Measurements from ENCODE around the gene ISLR2. TPM values are rescaled to one million over a fixed set of nuclear protein-coding genes. Genes with fewer than 3 reads are reported as not detected.
A peak's percentile ranks its signal among the peaks of the same experiment; 100 is the strongest.

Gene ISLR2
- total RNA-seq, 2 donors from 2014 or later: not detected

DNA sequence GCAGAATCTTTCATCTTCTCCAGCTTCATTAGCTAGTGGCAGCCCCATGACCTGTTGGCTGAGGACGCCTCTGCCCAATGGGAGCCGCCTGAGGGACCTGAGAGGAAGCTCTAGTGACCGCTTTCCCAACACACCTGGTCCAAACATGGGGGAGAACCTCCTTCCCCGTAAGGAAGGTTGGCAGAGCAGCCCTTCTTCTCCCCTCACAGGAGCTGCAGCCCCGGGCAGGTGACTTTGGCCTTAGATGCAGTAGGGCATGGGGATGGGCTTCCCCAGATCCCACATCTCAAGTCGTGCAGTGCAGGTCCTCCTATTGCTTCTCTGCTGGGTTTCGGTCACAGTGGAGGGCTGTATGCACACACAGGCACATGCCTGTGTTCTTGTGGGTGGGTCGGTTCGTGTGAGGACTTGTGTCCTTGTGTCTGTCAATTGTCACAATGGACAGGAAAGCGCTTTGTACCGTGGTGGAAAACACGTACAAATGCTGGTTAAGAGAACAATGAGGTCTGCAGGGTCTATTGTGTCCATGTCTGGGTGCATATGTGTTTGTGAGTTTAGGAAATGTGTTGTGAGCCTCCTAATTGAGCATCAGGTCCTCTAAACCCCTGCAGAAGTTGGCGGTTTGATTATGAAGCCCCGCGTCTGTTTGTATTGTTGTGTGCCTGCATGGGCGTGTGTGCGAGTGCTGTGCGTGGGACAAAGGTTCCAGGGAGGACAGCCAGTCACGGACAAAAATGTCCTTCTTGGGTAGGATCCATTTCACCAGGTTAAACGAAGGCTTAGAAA is 1.4 kb downstream of the ISLR2 start:
- H3K4me1 ChIP-seq (ENCODE audit: control insufficient read depth in 1 of 2, low read depth in 2 of 2): peaks cover 25 to 44% of the 10 kb centered on the region in 2 donors
- H3K4me3 ChIP-seq: no peak overlapping the region
- TF ChIP-seq, protein P1, sequence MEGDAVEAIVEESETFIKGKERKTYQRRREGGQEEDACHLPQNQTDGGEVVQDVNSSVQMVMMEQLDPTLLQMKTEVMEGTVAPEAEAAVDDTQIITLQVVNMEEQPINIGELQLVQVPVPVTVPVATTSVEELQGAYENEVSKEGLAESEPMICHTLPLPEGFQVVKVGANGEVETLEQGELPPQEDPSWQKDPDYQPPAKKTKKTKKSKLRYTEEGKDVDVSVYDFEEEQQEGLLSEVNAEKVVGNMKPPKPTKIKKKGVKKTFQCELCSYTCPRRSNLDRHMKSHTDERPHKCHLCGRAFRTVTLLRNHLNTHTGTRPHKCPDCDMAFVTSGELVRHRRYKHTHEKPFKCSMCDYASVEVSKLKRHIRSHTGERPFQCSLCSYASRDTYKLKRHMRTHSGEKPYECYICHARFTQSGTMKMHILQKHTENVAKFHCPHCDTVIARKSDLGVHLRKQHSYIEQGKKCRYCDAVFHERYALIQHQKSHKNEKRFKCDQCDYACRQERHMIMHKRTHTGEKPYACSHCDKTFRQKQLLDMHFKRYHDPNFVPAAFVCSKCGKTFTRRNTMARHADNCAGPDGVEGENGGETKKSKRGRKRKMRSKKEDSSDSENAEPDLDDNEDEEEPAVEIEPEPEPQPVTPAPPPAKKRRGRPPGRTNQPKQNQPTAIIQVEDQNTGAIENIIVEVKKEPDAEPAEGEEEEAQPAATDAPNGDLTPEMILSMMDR (IDR thresholded peaks at IDR 0.05): no peak
- peaks cover 45% of the 10 kb centered on the region for H3K27me3 ChIP-seq (replicated peaks; ENCODE audit: insufficient read depth)
- no peaks in the 10 kb centered on the region for H3K36me3 ChIP-seq
- no peak overlapping the region for H3K27ac ChIP-seq
- DNase-seq (ENCODE audit: low spot score) (no peak), ATAC-seq (ENCODE audit: insufficient number of reproducible peaks, low FRiP score, low read depth) (no peak)
- H3K9me3 ChIP-seq: no peaks in the 10 kb centered on the region

DNA sequence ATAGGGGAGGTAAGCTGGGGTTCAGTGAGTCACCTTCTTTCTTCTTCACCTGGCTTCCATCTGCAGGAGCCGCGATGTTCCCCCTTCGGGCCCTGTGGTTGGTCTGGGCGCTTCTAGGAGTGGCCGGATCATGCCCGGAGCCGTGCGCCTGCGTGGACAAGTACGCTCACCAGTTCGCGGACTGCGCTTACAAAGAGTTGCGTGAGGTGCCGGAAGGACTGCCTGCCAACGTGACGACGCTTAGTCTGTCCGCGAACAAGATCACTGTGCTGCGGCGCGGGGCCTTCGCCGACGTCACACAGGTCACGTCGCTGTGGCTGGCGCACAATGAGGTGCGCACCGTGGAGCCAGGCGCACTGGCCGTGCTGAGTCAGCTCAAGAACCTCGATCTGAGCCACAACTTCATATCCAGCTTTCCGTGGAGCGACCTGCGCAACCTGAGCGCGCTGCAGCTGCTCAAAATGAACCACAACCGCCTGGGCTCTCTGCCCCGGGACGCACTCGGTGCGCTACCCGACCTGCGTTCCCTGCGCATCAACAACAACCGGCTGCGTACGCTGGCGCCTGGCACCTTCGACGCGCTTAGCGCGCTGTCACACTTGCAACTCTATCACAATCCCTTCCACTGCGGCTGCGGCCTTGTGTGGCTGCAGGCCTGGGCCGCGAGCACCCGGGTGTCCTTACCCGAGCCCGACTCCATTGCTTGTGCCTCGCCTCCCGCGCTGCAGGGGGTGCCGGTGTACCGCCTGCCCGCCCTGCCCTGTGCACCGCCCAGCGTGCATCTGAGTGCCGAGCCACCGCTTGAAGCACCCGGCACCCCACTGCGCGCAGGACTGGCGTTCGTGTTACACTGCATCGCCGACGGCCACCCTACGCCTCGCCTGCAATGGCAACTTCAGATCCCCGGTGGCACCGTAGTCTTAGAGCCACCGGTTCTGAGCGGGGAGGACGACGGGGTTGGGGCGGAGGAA is 2.6 kb downstream of the ISLR2 start:
- ATAC-seq (ENCODE audit: insufficient number of reproducible peaks, low FRiP score, low read depth): no peak
- Histone ChIP-seq H3K9me3 (no peaks in the 10 kb centered on the region), H3K4me3 (no peak overlapping the region), H3K27ac (no peak overlapping the region), H3K36me3 (no peaks in the 10 kb centered on the region), H3K4me1 (ENCODE audit: control insufficient read depth in 1 of 2, low read depth in 2 of 2) (peaks cover 26 to 43% of the 10 kb centered on the region in 2 donors), H3K27me3 (replicated peaks; ENCODE audit: insufficient read depth) (peaks cover 44% of the 10 kb centered on the region)
- no peak for DNase-seq (ENCODE audit: low spot score)
- TF ChIP-seq, protein P1 (IDR thresholded peaks at IDR 0.05): no peak

DNA sequence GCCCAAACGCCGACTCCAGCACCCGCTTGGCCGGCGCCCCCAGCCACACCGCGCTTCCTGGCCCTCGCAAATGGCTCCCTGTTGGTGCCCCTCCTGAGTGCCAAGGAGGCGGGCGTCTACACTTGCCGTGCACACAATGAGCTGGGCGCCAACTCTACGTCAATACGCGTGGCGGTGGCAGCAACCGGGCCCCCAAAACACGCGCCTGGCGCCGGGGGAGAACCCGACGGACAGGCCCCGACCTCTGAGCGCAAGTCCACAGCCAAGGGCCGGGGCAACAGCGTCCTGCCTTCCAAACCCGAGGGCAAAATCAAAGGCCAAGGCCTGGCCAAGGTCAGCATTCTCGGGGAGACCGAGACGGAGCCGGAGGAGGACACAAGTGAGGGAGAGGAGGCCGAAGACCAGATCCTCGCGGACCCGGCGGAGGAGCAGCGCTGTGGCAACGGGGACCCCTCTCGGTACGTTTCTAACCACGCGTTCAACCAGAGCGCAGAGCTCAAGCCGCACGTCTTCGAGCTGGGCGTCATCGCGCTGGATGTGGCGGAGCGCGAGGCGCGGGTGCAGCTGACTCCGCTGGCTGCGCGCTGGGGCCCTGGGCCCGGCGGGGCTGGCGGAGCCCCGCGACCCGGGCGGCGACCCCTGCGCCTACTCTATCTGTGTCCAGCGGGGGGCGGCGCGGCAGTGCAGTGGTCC is 3.5 kb downstream of the ISLR2 start:
- Histone ChIP-seq H3K27ac (no peak overlapping the region), H3K9me3 (no peaks in the 10 kb centered on the region), H3K27me3 (replicated peaks; ENCODE audit: insufficient read depth) (peaks cover 35% of the 10 kb centered on the region), H3K36me3 (no peaks in the 10 kb centered on the region), H3K4me3 (no peak overlapping the region), H3K4me1 (ENCODE audit: control insufficient read depth in 1 of 2, low read depth in 2 of 2) (peaks cover 21 to 36% of the 10 kb centered on the region in 2 donors)
- ATAC-seq (ENCODE audit: insufficient number of reproducible peaks, low FRiP score, low read depth): no peak
- DNase-seq (ENCODE audit: low spot score): no peak
- TF ChIP-seq, protein P1 (IDR thresholded peaks at IDR 0.05): no peak

DNA sequence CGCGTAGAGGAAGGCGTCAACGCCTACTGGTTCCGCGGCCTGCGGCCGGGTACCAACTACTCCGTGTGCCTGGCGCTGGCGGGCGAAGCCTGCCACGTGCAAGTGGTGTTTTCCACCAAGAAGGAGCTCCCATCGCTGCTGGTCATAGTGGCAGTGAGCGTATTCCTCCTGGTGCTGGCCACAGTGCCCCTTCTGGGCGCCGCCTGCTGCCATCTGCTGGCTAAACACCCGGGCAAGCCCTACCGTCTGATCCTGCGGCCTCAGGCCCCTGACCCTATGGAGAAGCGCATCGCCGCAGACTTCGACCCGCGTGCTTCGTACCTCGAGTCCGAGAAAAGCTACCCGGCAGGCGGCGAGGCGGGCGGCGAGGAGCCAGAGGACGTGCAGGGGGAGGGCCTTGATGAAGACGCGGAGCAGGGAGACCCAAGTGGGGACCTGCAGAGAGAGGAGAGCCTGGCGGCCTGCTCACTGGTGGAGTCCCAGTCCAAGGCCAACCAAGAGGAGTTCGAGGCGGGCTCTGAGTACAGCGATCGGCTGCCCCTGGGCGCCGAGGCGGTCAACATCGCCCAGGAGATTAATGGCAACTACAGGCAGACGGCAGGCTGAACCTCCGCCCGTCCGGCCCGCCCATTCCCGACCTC is 4.1 kb downstream of the ISLR2 start:
- DNase-seq (ENCODE audit: low spot score) (no peak), ATAC-seq (ENCODE audit: insufficient number of reproducible peaks, low FRiP score, low read depth) (no peak)
- Histone ChIP-seq H3K27ac (no peak overlapping the region), H3K9me3 (no peaks in the 10 kb centered on the region), H3K4me3 (no peak overlapping the region), H3K4me1 (ENCODE audit: control insufficient read depth in 1 of 2, low read depth in 2 of 2) (peaks cover 18 to 29% of the 10 kb centered on the region in 2 donors), H3K36me3 (no peaks in the 10 kb centered on the region), H3K27me3 (replicated peaks; ENCODE audit: insufficient read depth) (peaks cover 29% of the 10 kb centered on the region)
- TF ChIP-seq, protein P1 (IDR thresholded peaks at IDR 0.05): peak; percentile 24
